ENCODE results near the gene NHLH2.

The NHLH2 gene

GRCh38 chr1:115790356-115790755 is 50.6 kb downstream of the NHLH2 start:
- H3K27ac ChIP-seq = no peak overlapping the region
- H3K36me3 ChIP-seq = no peaks in the 10 kb centered on the region
- TF ChIP-seq CTCF (IDR thresholded peaks at IDR 0.05; ENCODE audit: low read depth, low read length) = no peak
- no peak overlapping the region for H3K4me3 ChIP-seq (ENCODE audit: low read depth, low read length)
- no peak for DNase-seq
- no peaks in the 10 kb centered on the region for H3K27me3 ChIP-seq (ENCODE audit: insufficient read depth, low read depth, severe bottlenecking)
- no peaks in the 10 kb centered on the region for H3K9me3 ChIP-seq (ENCODE audit: severe bottlenecking)

All from WERI-Rb-1 (cell line).